OCI-LY3 (cell line): ENCODE data around the gene SLC35B2.

Experiments
- H2AFZ ChIP-seq: fragments of 200-600, 300-600 bp; shearing (Covaris generic); 2 replicates; pipeline ENCODE4 v1.6.0; 2014; ENCODE audit warnings: antibody characterized with exemption, low read depth, low read length
- H3K27ac ChIP-seq: fragments of 200-600, 300-600 bp; sonication (generic); 2 replicates; pipeline ENCODE4 v1.5.1; 2014; ENCODE audit warnings: mild to moderate bottlenecking, low read length, moderate library complexity, mixed read lengths
- H3K27me3 ChIP-seq: fragments of 200-600, 300-600 bp; sonication (generic); 2 replicates; pipeline ENCODE4 v1.6.1; 2014; ENCODE audit warnings: low read depth, low read length, mixed read lengths
- H3K36me3 ChIP-seq: fragments of 200-600, 300-600 bp; sonication (generic); replicated peaks from 2 replicates; pipeline ENCODE3; 2014; ENCODE audit warnings: low read depth, low read length, mixed read lengths
- H3K4me1 ChIP-seq: fragments of 300-600, 200-600 bp; sonication (generic); 2 replicates; pipeline ENCODE4 v1.6.1; 2014; ENCODE audit warnings: low read length, mixed read lengths
- H3K4me2 ChIP-seq: fragments of 200-600, 300-600 bp; sonication (generic); 2 replicates; pipeline ENCODE4 v1.6.1; 2014; ENCODE audit warnings: low read length, mixed read lengths
- H3K4me3 ChIP-seq: fragments of 300-600, 200-600 bp; sonication (generic); 2 replicates; pipeline ENCODE4 v1.5.1; 2014; ENCODE audit warnings: antibody characterized with exemption, mild to moderate bottlenecking, low read length, moderate library complexity
- H3K79me2 ChIP-seq: fragments of 300-600, 200-600 bp; shearing (Covaris generic); 2 replicates; pipeline ENCODE4 v1.6.1; 2014; ENCODE audit warnings: mild to moderate bottlenecking, low read length, mixed read lengths
- H3K9ac ChIP-seq: fragments of 300-600, 200-600 bp; shearing (Covaris generic); 2 replicates; pipeline ENCODE4 v1.6.0; 2014; ENCODE audit warnings: mild to moderate bottlenecking, low read length, moderate library complexity
- H3K9me3 ChIP-seq: fragments of 200-600, 300-600 bp; shearing (Covaris generic); 2 replicates; pipeline ENCODE4 v1.6.1; 2014; ENCODE audit warnings: low read length, mixed read lengths; ENCODE audit not compliant: insufficient read depth
- H4K20me1 ChIP-seq: fragments of 200-600, 300-600 bp; sonication (generic); 2 replicates; pipeline ENCODE4 v1.6.1; 2016; ENCODE audit warnings: low read length, mixed read lengths; ENCODE audit not compliant: insufficient read depth
- CTCF ChIP-seq: fragments of 200-600, 300-600 bp; sonication (generic); IDR thresholded peaks from 2 replicates; pipeline ENCODE4 v1.5.1; 2014; ENCODE audit warnings: antibody characterized with exemption, low read length, low read depth
- EZH2phosphoT487 ChIP-seq: fragments of 200-600 bp; shearing (Covaris generic); IDR thresholded peaks from 2 replicates; pipeline ENCODE4 v1.6.1; 2018; ENCODE audit warnings: antibody characterized with exemption, mixed run types, low read depth

Gene SLC35B2

GRCh38 chr6:44303842-44304241 lies 46.5 kb upstream of the SLC35B2 start:
- TF ChIP-seq EZH2phosphoT487 (no peak), CTCF (no peak)
- Histone ChIP-seq H3K36me3 (peaks cover 79% of the 10 kb centered on the region), H2AFZ (no peak overlapping the region), H3K9me3 (no peaks in the 10 kb centered on the region), H3K4me3 (no peak overlapping the region), H3K27me3 (no peaks in the 10 kb centered on the region), H3K4me2 (no peak overlapping the region), H3K4me1 (no peaks in the 10 kb centered on the region), H3K9ac (no peak overlapping the region), H3K27ac (no peak overlapping the region), H4K20me1 (peaks cover 3% of the 10 kb centered on the region; the same call in 1 of the 2 replicates), H3K79me2 (no peaks in the 10 kb centered on the region)

GRCh38 chr6:44302856-44303255 lies 45.5 kb upstream of the SLC35B2 start:
- no peak overlapping the region for H3K27ac ChIP-seq
- no peak overlapping the region for H3K9ac ChIP-seq
- H2AFZ ChIP-seq, result no peak overlapping the region
- H3K9me3 ChIP-seq, result no peaks in the 10 kb centered on the region
- H4K20me1 ChIP-seq, result peaks cover 3% of the 10 kb centered on the region; the same call in 1 of the 2 replicates
- no peaks in the 10 kb centered on the region for H3K27me3 ChIP-seq
- no peak overlapping the region for H3K4me3 ChIP-seq
- H3K36me3 ChIP-seq, result peaks cover 75% of the 10 kb centered on the region
- H3K79me2 ChIP-seq, result no peaks in the 10 kb centered on the region
- no peak overlapping the region for H3K4me2 ChIP-seq
- TF ChIP-seq CTCF (no peak), EZH2phosphoT487 (no peak)
- no peaks in the 10 kb centered on the region for H3K4me1 ChIP-seq

GRCh38 chr6:44301782-44302564 lies 44.6 kb upstream of the SLC35B2 start:
- H3K36me3 ChIP-seq, result peaks cover 67% of the 10 kb centered on the region
- no peak overlapping the region for H2AFZ ChIP-seq
- peaks cover 3% of the 10 kb centered on the region; the same call in 1 of the 2 replicates for H4K20me1 ChIP-seq
- no peaks in the 10 kb centered on the region for H3K27me3 ChIP-seq
- no peak overlapping the region for H3K9ac ChIP-seq
- TF ChIP-seq EZH2phosphoT487 (no peak), CTCF (no peak)
- no peak overlapping the region for H3K4me3 ChIP-seq
- no peaks in the 10 kb centered on the region for H3K9me3 ChIP-seq
- H3K27ac ChIP-seq, result no peak overlapping the region
- no peaks in the 10 kb centered on the region for H3K79me2 ChIP-seq
- no peaks in the 10 kb centered on the region for H3K4me1 ChIP-seq
- no peak overlapping the region for H3K4me2 ChIP-seq

- H3K4me3 ChIP-seq, result no peak overlapping the region
- H3K9ac ChIP-seq, result no peak overlapping the region
- no peaks in the 10 kb centered on the region for H3K4me1 ChIP-seq
- no peaks in the 10 kb centered on the region for H3K79me2 ChIP-seq
- H3K36me3 ChIP-seq, result peaks cover 59% of the 10 kb centered on the region
- TF ChIP-seq CTCF (no peak), EZH2phosphoT487 (no peak)
- no peaks in the 10 kb centered on the region for H3K27me3 ChIP-seq
- H3K27ac ChIP-seq, result no peak overlapping the region
- H3K9me3 ChIP-seq, result no peaks in the 10 kb centered on the region
- H2AFZ ChIP-seq, result no peak overlapping the region
- H4K20me1 ChIP-seq, result peaks cover 3% of the 10 kb centered on the region; the same call in 1 of the 2 replicates
- H3K4me2 ChIP-seq, result no peak overlapping the region
Measured at GRCh38 chr6:44301106-44301505, 43.8 kb upstream of the SLC35B2 start.
